ENCODE results near the gene SEMA5A.

The SEMA5A gene

GRCh38 chr5:9515436-9515835 lies 30.4 kb downstream of the SEMA5A start:
- DNase-seq (ENCODE audit: low read depth in 3 of 3), result no peak

GRCh38 chr5:9514968-9515367 lies 30.9 kb downstream of the SEMA5A start:
- no peak for DNase-seq (ENCODE audit: low read depth in 3 of 3)

GRCh38 chr5:9513827-9514226 lies 32.0 kb downstream of the SEMA5A start:
- no peak for DNase-seq (ENCODE audit: low read depth in 3 of 3)

GRCh38 chr5:9512457-9512856 lies 33.4 kb downstream of the SEMA5A start:
- no peak for DNase-seq (ENCODE audit: low read depth in 3 of 3)

GRCh38 chr5:9507974-9508373 lies 37.9 kb downstream of the SEMA5A start:
- no peak for DNase-seq (ENCODE audit: low read depth in 3 of 3)

GRCh38 chr5:9505225-9505624 lies 40.6 kb downstream of the SEMA5A start:
- DNase-seq (ENCODE audit: low read depth in 3 of 3), result no peak

- no peak for DNase-seq (ENCODE audit: low read depth in 3 of 3)
Measured at GRCh38 chr5:9502864-9503263, 43.0 kb downstream of the SEMA5A start.

GRCh38 chr5:9502050-9502834 lies 43.6 kb downstream of the SEMA5A start:
- no peak for DNase-seq (ENCODE audit: low read depth in 3 of 3)

GRCh38 chr5:9500625-9501024 lies 45.2 kb downstream of the SEMA5A start:
- no peak for DNase-seq (ENCODE audit: low read depth in 3 of 3)

- DNase-seq (ENCODE audit: low read depth in 3 of 3), result no peak
Measured at GRCh38 chr5:9500193-9500592, 45.7 kb downstream of the SEMA5A start.

GRCh38 chr5:9499498-9499876 lies 46.4 kb downstream of the SEMA5A start:
- no peak for DNase-seq (ENCODE audit: low read depth in 3 of 3)

- no peak for DNase-seq (ENCODE audit: low read depth in 3 of 3)
Measured at GRCh38 chr5:9498541-9499497, 47.1 kb downstream of the SEMA5A start.

GRCh38 chr5:9497347-9497746 lies 48.5 kb downstream of the SEMA5A start:
- DNase-seq (ENCODE audit: low read depth in 3 of 3), result no peak

- DNase-seq (ENCODE audit: low read depth in 3 of 3), result no peak
Measured at GRCh38 chr5:9496801-9497200, 49.1 kb downstream of the SEMA5A start.

- DNase-seq (ENCODE audit: low read depth in 3 of 3), result no peak
Measured at GRCh38 chr5:9495121-9495520, 50.8 kb downstream of the SEMA5A start.

GRCh38 chr5:9494301-9494700 lies 51.6 kb downstream of the SEMA5A start:
- no peak for DNase-seq (ENCODE audit: low read depth in 3 of 3)

- DNase-seq (ENCODE audit: low read depth in 3 of 3), result no peak
Measured at GRCh38 chr5:9490494-9491097, 55.3 kb downstream of the SEMA5A start.

GRCh38 chr5:9483779-9484178 lies 62.1 kb downstream of the SEMA5A start:
- DNase-seq (ENCODE audit: low read depth in 3 of 3), result no peak

- no peak for DNase-seq (ENCODE audit: low read depth in 3 of 3)
Measured at GRCh38 chr5:9483243-9483642, 62.6 kb downstream of the SEMA5A start.

- DNase-seq (ENCODE audit: low read depth in 3 of 3), result no peak
Measured at GRCh38 chr5:9482381-9482780, 63.5 kb downstream of the SEMA5A start.

GRCh38 chr5:9480499-9480898 lies 65.4 kb downstream of the SEMA5A start:
- DNase-seq (ENCODE audit: low read depth in 3 of 3), result no peak

- no peak for DNase-seq (ENCODE audit: low read depth in 3 of 3)
Measured at GRCh38 chr5:9479990-9480389, 65.9 kb downstream of the SEMA5A start.

Data from stimulated activated CD4-positive, alpha-beta T cell treated with anti-CD3 and anti-CD28 coated beads, TNF-alpha, amount 100 ng/mL, for 48 hours (primary cell).